ENCODE results near the gene CCDC137.

The CCDC137 gene

DNA sequence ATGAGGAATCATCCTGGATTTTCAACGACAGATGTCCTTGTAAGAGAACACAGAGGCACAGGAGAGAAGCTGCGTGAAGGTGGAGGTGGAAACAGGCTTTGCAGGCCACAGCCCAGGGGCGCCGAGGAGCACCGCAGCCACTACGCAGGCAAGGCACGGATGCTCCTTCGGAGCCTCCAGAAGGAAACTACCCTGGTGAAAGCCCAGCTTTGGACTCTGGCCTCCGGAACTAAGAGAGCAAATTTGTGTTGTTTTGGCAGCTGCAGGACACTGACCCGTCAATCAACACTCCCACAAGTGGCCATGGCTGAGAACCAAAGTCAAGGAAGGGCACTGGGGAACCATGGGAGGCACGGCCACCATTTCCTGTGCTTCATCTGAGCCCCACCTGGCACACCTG lies 13.6 kb downstream of the CCDC137 start:
- Mint-ChIP-seq H3K27ac (no peak overlapping the region), H3K27me3 (ENCODE audit: low read depth) (no peaks in the 10 kb centered on the region), H3K9me3 (no peaks in the 10 kb centered on the region), H3K4me3 (peak overlapping the region; percentile 59 to 79 (median 77)), H3K4me1 (peaks cover 22% of the 10 kb centered on the region), H3K36me3 (ENCODE audit: low read depth) (peaks cover 12% of the 10 kb centered on the region)
- TF ChIP-seq, protein P1, sequence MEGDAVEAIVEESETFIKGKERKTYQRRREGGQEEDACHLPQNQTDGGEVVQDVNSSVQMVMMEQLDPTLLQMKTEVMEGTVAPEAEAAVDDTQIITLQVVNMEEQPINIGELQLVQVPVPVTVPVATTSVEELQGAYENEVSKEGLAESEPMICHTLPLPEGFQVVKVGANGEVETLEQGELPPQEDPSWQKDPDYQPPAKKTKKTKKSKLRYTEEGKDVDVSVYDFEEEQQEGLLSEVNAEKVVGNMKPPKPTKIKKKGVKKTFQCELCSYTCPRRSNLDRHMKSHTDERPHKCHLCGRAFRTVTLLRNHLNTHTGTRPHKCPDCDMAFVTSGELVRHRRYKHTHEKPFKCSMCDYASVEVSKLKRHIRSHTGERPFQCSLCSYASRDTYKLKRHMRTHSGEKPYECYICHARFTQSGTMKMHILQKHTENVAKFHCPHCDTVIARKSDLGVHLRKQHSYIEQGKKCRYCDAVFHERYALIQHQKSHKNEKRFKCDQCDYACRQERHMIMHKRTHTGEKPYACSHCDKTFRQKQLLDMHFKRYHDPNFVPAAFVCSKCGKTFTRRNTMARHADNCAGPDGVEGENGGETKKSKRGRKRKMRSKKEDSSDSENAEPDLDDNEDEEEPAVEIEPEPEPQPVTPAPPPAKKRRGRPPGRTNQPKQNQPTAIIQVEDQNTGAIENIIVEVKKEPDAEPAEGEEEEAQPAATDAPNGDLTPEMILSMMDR (IDR thresholded peaks at IDR 0.05; ENCODE audit: unreplicated experiment in 3 of 3) = no peak

DNA sequence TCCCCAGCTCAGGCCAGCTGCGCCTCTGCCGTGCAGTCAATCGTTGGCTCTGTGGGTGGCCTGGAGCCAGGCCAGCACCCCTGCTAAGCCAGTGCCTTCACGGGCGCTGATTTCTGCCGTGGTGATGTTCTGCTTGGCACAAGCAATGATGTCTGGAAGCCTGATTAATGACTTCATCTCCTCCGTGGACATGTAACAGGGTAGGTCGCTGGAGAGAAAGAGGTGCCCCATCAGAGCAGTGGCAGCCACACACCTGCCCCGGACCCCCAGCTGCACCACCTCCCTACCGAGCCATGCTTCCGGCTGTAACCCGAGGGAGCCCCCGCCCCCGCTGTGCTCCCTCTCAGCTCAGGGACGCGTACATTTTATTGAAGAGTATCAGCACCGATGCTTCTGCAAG lies 15.1 kb downstream of the CCDC137 start:
- no peak overlapping the region for H3K27ac Mint-ChIP-seq
- no peaks in the 10 kb centered on the region for H3K9me3 Mint-ChIP-seq
- H3K4me1 Mint-ChIP-seq = peaks cover 22% of the 10 kb centered on the region
- H3K4me3 Mint-ChIP-seq = peak overlapping the region; percentile 78 to 92 (median 85)
- H3K36me3 Mint-ChIP-seq (ENCODE audit: low read depth) = peaks cover 16% of the 10 kb centered on the region
- TF ChIP-seq, protein P1 (IDR thresholded peaks at IDR 0.05; ENCODE audit: unreplicated experiment in 3 of 3) = no peak
- H3K27me3 Mint-ChIP-seq (ENCODE audit: low read depth) = no peaks in the 10 kb centered on the region

DNA sequence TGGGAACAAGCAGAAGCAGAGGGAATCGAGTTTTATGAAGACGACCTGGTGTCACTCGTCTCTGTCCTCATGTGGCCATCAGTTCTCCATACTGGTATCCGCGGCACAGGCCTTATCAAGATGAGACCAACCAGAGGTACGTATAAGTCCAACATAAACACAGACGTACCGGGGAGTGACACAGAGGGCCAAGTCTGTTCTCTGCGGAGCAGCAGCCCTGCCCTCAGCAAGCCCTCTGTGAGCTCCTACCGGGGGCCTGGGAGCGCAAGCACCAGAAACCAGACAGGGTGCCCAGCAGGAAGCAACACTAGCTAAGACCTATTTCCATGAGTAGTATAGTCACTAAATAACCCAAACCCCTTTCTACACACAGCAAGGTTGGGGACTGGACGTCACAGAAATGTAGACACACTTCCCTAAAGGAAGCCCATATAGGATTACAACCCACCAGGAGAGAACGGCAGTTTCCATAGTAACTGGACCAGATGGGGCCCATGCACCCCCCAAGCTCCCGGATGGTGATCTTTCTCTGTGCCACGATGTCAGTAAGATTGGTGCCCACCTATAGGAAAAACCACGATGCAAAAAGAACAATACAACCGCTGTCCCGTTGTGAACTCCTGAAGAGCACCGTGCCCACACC lies 16.1 kb downstream of the CCDC137 start:
- Mint-ChIP-seq H3K4me1 (peaks cover 22% of the 10 kb centered on the region), H3K9me3 (no peaks in the 10 kb centered on the region), H3K4me3 (peak overlapping the region; percentile 85 to 93 (median 92)), H3K27me3 (ENCODE audit: low read depth) (no peaks in the 10 kb centered on the region), H3K27ac (peak overlapping the region; percentile 46 to 86 (median 81)), H3K36me3 (ENCODE audit: low read depth) (peaks cover 23% of the 10 kb centered on the region)
- TF ChIP-seq, protein P1 (IDR thresholded peaks at IDR 0.05; ENCODE audit: unreplicated experiment in 3 of 3) = no peak

DNA sequence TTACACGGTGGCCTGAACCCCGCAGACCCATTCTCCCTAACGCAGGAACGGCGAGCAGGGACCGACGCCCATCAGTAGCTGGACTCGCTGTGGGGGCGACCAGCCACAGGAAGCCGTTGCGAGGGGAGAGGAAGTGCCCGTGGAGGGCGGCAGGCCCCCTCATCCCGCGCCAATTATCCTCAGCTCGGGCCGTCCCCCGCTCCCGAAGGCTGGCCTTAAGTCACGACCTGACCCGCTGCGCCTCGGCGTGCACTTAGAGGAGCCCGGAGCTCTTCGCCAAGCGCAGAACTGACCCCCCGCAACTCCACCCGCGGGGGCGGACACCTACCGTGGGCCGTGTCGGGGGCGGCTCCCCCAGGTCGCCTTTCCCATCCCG lies 16.7 kb downstream of the CCDC137 start:
- peaks cover 22% of the 10 kb centered on the region for H3K4me1 Mint-ChIP-seq
- TF ChIP-seq, protein P1 (IDR thresholded peaks at IDR 0.05; ENCODE audit: unreplicated experiment in 3 of 3) = no peak
- H3K4me3 Mint-ChIP-seq = peak overlapping the region; percentile 85 to 93 (median 92)
- no peaks in the 10 kb centered on the region for H3K9me3 Mint-ChIP-seq
- peaks cover 23% of the 10 kb centered on the region for H3K36me3 Mint-ChIP-seq (ENCODE audit: low read depth)
- H3K27ac Mint-ChIP-seq = peak overlapping the region; percentile 46 to 86 (median 81)
- no peaks in the 10 kb centered on the region for H3K27me3 Mint-ChIP-seq (ENCODE audit: low read depth)

DNA sequence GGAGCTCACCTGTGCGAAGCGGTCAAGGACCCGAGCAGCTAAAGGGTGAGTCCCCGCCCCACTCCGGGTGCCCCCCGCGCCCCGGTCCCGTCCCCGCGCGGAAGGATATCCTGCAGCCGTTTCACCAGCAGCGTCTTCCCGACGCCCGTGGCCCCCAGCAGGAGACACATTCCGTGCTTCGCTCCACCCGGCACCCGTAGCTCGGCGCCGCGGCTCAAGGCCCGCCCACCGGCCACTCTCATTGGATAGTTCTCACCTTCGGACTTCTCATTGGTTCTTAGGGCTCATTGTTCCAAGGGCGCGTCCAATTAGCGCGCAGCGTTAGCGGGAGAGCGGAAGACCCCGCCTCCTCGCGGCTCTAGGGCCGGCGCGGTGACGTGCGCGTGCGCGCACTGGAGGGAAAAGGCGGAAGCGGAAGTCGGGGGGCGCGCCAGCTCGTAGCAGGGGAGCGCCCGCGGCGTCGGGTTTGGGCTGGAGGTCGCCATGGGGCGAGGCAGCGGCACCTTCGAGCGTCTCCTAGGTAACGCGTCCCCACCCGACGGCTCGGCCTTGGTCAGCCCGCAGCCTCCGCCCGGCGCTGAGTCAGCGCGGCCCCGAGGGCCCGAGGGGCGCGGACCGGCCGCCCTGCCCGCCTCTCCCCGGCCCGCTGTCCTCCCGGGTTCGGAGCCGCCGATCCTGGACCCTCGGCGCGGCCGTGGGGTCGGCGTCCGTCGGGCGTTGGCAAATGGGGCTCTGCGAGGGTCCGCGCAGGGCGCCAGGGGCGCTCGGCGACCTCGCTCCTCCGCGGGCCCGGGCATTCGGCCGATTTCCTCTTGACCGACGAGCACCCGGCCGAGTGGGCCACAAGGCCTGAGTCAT lies 17.3 kb downstream of the CCDC137 start, which contains the start of the genes ARL16 and HGS:
TSS of gene ARL16 (minus strand) at position 214 of the 858 bp plus-strand sequence. CDS start at position 170, 44 bp downstream.
TSS of gene HGS (plus strand) at position 428 of the 858 bp plus-strand sequence. CDS start at position 484, 56 bp downstream.
- H3K4me3 Mint-ChIP-seq = peak within 1 kb of the TSS; percentile 85 to 93 (median 92)
- no peaks in the 10 kb centered on the region for H3K9me3 Mint-ChIP-seq
- H3K4me1 Mint-ChIP-seq = peaks cover 22% of the 10 kb centered on the region
- peaks cover 27% of the 10 kb centered on the region for H3K36me3 Mint-ChIP-seq (ENCODE audit: low read depth)
- peak within 1 kb of the TSS; percentile 46 to 96 (median 86) for H3K27ac Mint-ChIP-seq
- H3K27me3 Mint-ChIP-seq (ENCODE audit: low read depth) = no peaks in the 10 kb centered on the region
- TF ChIP-seq, protein P1 (IDR thresholded peaks at IDR 0.05; ENCODE audit: unreplicated experiment in 3 of 3) = no peak

Measured in nephron (organoid).